Naive thymus-derived CD4-positive, alpha-beta T cell (primary cell): ENCODE measurements around the gene ADARB1. TPM values are rescaled to one million over a fixed set of nuclear protein-coding genes. Genes with fewer than 3 reads are reported as not detected.

Experiments used
- ATAC-seq: fragments of 150-1000 bp; cut with Tn5 transposase; 2 replicates; pipeline ENCODE4 v1.10.0; 2021; ENCODE audit warnings: mild to moderate bottlenecking, moderate library complexity
- CTCF ChIA-PET: fragments of 350-600 bp; sonication (Branson Sonifier 250); formaldehyde crosslinking; loops from one replicate; lab custom pipeline; 2021; ENCODE audit warnings: antibody characterized with exemption; lab: Charles Lee
- POLR2A ChIA-PET: fragments of 350-600 bp; sonication (Branson Sonifier 250); formaldehyde crosslinking; loops from one replicate; lab custom pipeline; 2021; ENCODE audit warnings: antibody characterized with exemption, inconsistent platforms; lab: Charles Lee
- DNase-seq, 9 donors: peaks; one replicate each; pipeline versions ENCODE4 v3.0.0 to v3.0.0-alpha.2; 2020 to 2022; ENCODE audit warnings: mixed read lengths in 1 of 9
- H3K27ac ChIP-seq: one replicate; pipeline ENCODE4 v1.7.0; 2013; ENCODE audit warnings: mild to moderate bottlenecking, low read depth, low read length, moderate library complexity
- H3K27me3 ChIP-seq, 2 donors: one replicate each; pipeline ENCODE4 v1.7.0; 2013; ENCODE audit warnings: low read length in 2 of 2, mild to moderate bottlenecking in 2 of 2, moderate library complexity in 2 of 2; ENCODE audit not compliant: control insufficient read depth in 2 of 2, insufficient read depth in 2 of 2
- H3K36me3 ChIP-seq, 3 experiments: 1 replicate in 2 of 3; 2 replicates in 1 of 3; pipeline ENCODE4 v1.7.0; 2013; ENCODE audit warnings: low read length in 3 of 3, mild to moderate bottlenecking in 3 of 3, moderate library complexity in 1 of 3; ENCODE audit not compliant: insufficient read depth in 3 of 3, control insufficient read depth in 2 of 3
- H3K4me1 ChIP-seq, 2 donors: one replicate each; pipeline ENCODE4 v1.7.0; 2013; ENCODE audit warnings: low read length in 2 of 2, mild to moderate bottlenecking in 2 of 2, moderate library complexity in 1 of 2; ENCODE audit not compliant: control insufficient read depth in 2 of 2, insufficient read depth in 2 of 2
- H3K4me3 ChIP-seq: 2 replicates; pipeline ENCODE4 v1.7.0; 2013; ENCODE audit warnings: mild to moderate bottlenecking, low read length
- H3K9me3 ChIP-seq, 3 experiments: 1 replicate in 2 of 3; 2 replicates in 1 of 3; pipeline ENCODE4 v1.7.0; 2013; ENCODE audit warnings: low read length in 3 of 3; ENCODE audit not compliant: control insufficient read depth in 2 of 3
- H3K27ac Mint-ChIP-seq, 9 donors: one replicate each; pipeline ENCODE4 v1.8.0; 2020 to 2022; ENCODE audit warnings: mixed read lengths in 9 of 9, mild to moderate bottlenecking in 8 of 9, moderate library complexity in 5 of 9, inconsistent platforms in 2 of 9
- H3K27me3 Mint-ChIP-seq, 5 donors: one replicate each; pipeline ENCODE4 v1.8.0; 2021 to 2022; ENCODE audit warnings: mixed read lengths in 5 of 5, mild to moderate bottlenecking in 1 of 5
- H3K36me3 Mint-ChIP-seq, 5 donors: one replicate each; pipeline ENCODE4 v1.8.0; 2020 to 2022; ENCODE audit warnings: mixed read lengths in 5 of 5, mild to moderate bottlenecking in 3 of 5, inconsistent platforms in 1 of 5
- H3K4me1 Mint-ChIP-seq, 7 donors: one replicate each; pipeline ENCODE4 v1.8.0; 2020 to 2022; ENCODE audit warnings: mixed read lengths in 7 of 7, mild to moderate bottlenecking in 3 of 7, inconsistent platforms in 1 of 7
- H3K4me3 Mint-ChIP-seq, 10 donors: one replicate each; pipeline ENCODE4 v1.8.0; 2020 to 2022; ENCODE audit warnings: mild to moderate bottlenecking in 10 of 10, mixed read lengths in 10 of 10, moderate library complexity in 6 of 10, inconsistent platforms in 2 of 10
- H3K9me3 Mint-ChIP-seq, 11 donors: one replicate each; pipeline ENCODE4 v1.8.0; 2020 to 2022; ENCODE audit warnings: mixed read lengths in 11 of 11, mild to moderate bottlenecking in 4 of 11, inconsistent platforms in 1 of 11, moderate library complexity in 1 of 11
- intact Hi-C, 2 donors: fragments of 100-400 bp; cut with micrococcal nuclease; formaldehyde crosslinking; loops; one replicate each; pipeline ENCODE4 v1.15.1; 2023
- polyA plus RNA-seq, 2 donors: library from polyadenylated mRNA; unstranded; fragments of 300-500 nt; fragmentation: Illumina TruSeq; gene quantifications; one replicate each; pipeline ENCODE4 v1.2.3, GENCODE V29; 2021
- total RNA-seq, 6 experiments: library from RNA in 5 of 6; stranded (reverse) in 5 of 6; gene quantifications; 1 replicate in 5 of 6; 2 replicates in 1 of 6; pipeline ENCODE4 v1.2.3 and lab custom pipeline; 2021 to 2026

Gene ADARB1
- total and polyA plus RNA-seq, 7 experiments from 2014 or later = 6.2 to 52.2 (median 38.4) TPM

GRCh38 chr21:45211661-45212060 lies 137.3 kb downstream of the ADARB1 start:
- CTCF ChIA-PET = no interaction called here
- H3K4me3 Mint-ChIP-seq = no peak overlapping the region
- peaks cover 0 to 6% of the 10 kb centered on the region in 2 donors for H3K4me1 ChIP-seq
- H3K27ac ChIP-seq = no peak overlapping the region
- POLR2A ChIA-PET = no interaction called here
- H3K9me3 Mint-ChIP-seq = peaks cover 0 to 8% (median 3%) of the 10 kb centered on the region in 11 donors
- intact Hi-C loops = no loop called here
- no peaks in the 10 kb centered on the region for H3K27me3 Mint-ChIP-seq
- peaks cover 0 to 45% (median 0%) of the 10 kb centered on the region in 3 experiments for H3K36me3 ChIP-seq
- no peaks in the 10 kb centered on the region for H3K27me3 ChIP-seq
- no peak overlapping the region for H3K4me3 ChIP-seq
- ATAC-seq = no peak
- H3K9me3 ChIP-seq = no peaks in the 10 kb centered on the region
- H3K36me3 Mint-ChIP-seq = peaks cover 6 to 89% (median 62%) of the 10 kb centered on the region in 5 donors
- peak overlapping the region in 1 of 9 donors; percentile 25 for H3K27ac Mint-ChIP-seq
- no peak for DNase-seq
- peaks cover 0 to 24% (median 0%) of the 10 kb centered on the region in 7 donors for H3K4me1 Mint-ChIP-seq

- ChIA-PET CTCF (interaction anchor here (0.6 kb wide), 1 partner anchor 226 kb away, joined by 3 read pairs; no protein-coding TSS in a partner anchor), POLR2A (no interaction called here)
- H3K27me3 ChIP-seq = no peaks in the 10 kb centered on the region
Measured at GRCh38 chr21:45213392-45213791, 139.0 kb downstream of the ADARB1 start.

GRCh38 chr21:45215213-45215612 lies 140.8 kb downstream of the ADARB1 start:
- Mint-ChIP-seq H3K36me3 (peaks cover 10 to 93% (median 61%) of the 10 kb centered on the region in 5 donors), H3K4me1 (peaks cover 0 to 9% (median 0%) of the 10 kb centered on the region in 7 donors), H3K27ac (no peak overlapping the region), H3K9me3 (peaks cover 0 to 22% (median 7%) of the 10 kb centered on the region in 11 donors), H3K4me3 (no peak overlapping the region), H3K27me3 (no peaks in the 10 kb centered on the region)
- intact Hi-C loops = no loop called here
- Histone ChIP-seq H3K27me3 (no peaks in the 10 kb centered on the region), H3K27ac (no peak overlapping the region), H3K9me3 (no peaks in the 10 kb centered on the region), H3K36me3 (peaks cover 0 to 31% (median 0%) of the 10 kb centered on the region in 3 experiments), H3K4me1 (no peaks in the 10 kb centered on the region), H3K4me3 (no peak overlapping the region)
- ATAC-seq (no peak), DNase-seq (no peak)
- ChIA-PET POLR2A (no interaction called here), CTCF (interaction anchor here (0.7 kb wide), 1 partner anchor 9 kb away, joined by 3 read pairs; no protein-coding TSS in a partner anchor)

More at GRCh38 chr21:45213392-45213791, 139.0 kb downstream of the ADARB1 start:
- Histone ChIP-seq H3K4me1 (peaks cover 0 to under 1% of the 10 kb centered on the region in 2 donors), H3K27ac (no peak overlapping the region), H3K36me3 (peaks cover 0 to 32% (median 0%) of the 10 kb centered on the region in 3 experiments), H3K4me3 (no peak overlapping the region), H3K9me3 (no peaks in the 10 kb centered on the region)
- Mint-ChIP-seq H3K27ac (no peak overlapping the region), H3K9me3 (peaks cover 0 to 22% (median 7%) of the 10 kb centered on the region in 11 donors), H3K36me3 (peaks cover 13 to 96% (median 74%) of the 10 kb centered on the region in 5 donors), H3K4me1 (peaks cover 0 to 17% (median 2%) of the 10 kb centered on the region in 7 donors), H3K27me3 (no peaks in the 10 kb centered on the region), H3K4me3 (no peak overlapping the region)
- DNase-seq (no peak), ATAC-seq (no peak)
- intact Hi-C loops = no loop called here

- Histone ChIP-seq H3K27me3 (no peaks in the 10 kb centered on the region), H3K36me3 (peaks cover 0 to 37% (median 6%) of the 10 kb centered on the region in 3 experiments), H3K4me1 (no peaks in the 10 kb centered on the region), H3K9me3 (no peaks in the 10 kb centered on the region), H3K27ac (no peak overlapping the region), H3K4me3 (no peak overlapping the region)
- peaks cover 0 to 22% (median 7%) of the 10 kb centered on the region in 11 donors for H3K9me3 Mint-ChIP-seq
- peaks cover 0 to 9% (median 0%) of the 10 kb centered on the region in 7 donors for H3K4me1 Mint-ChIP-seq
- H3K36me3 Mint-ChIP-seq = peaks cover 10 to 94% (median 54%) of the 10 kb centered on the region in 5 donors
- H3K27ac Mint-ChIP-seq = no peak overlapping the region
- POLR2A ChIA-PET = no interaction called here
- ATAC-seq = no peak
- CTCF ChIA-PET = interaction anchor here (0.9 kb wide), 1 partner anchor 79 kb away, joined by 3 read pairs; no protein-coding TSS in a partner anchor
- no peak for DNase-seq
- no peak overlapping the region for H3K4me3 Mint-ChIP-seq
- intact Hi-C loops = no loop called here
- H3K27me3 Mint-ChIP-seq = no peaks in the 10 kb centered on the region
Measured at GRCh38 chr21:45217010-45217409, 142.6 kb downstream of the ADARB1 start.

- Mint-ChIP-seq H3K27ac (no peak overlapping the region), H3K4me1 (peaks cover under 1 to 9% (median 5%) of the 10 kb centered on the region in 7 donors), H3K9me3 (peaks cover 0 to 22% (median 7%) of the 10 kb centered on the region in 11 donors), H3K36me3 (peaks cover 14 to 82% (median 37%) of the 10 kb centered on the region in 5 donors), H3K4me3 (no peak overlapping the region), H3K27me3 (no peaks in the 10 kb centered on the region)
- Histone ChIP-seq H3K27ac (no peak overlapping the region), H3K27me3 (no peaks in the 10 kb centered on the region), H3K9me3 (no peaks in the 10 kb centered on the region), H3K4me3 (no peak overlapping the region), H3K4me1 (no peaks in the 10 kb centered on the region), H3K36me3 (peaks cover 0 to 49% (median 8%) of the 10 kb centered on the region in 3 experiments)
- ChIA-PET CTCF (no interaction called here), POLR2A (interaction anchor here (0.7 kb wide), 2 partner anchors 427 to 504 kb away, joined by 3 read pairs; no protein-coding TSS in a partner anchor)
- DNase-seq (no peak), ATAC-seq (no peak)
- intact Hi-C loops = no loop called here
Measured at GRCh38 chr21:45219517-45219916, 145.1 kb downstream of the ADARB1 start.

- H3K36me3 ChIP-seq = peaks cover 0 to 49% (median 8%) of the 10 kb centered on the region in 3 experiments
- POLR2A ChIA-PET = interaction anchor here (0.7 kb wide), 2 partner anchors 426 to 504 kb away, joined by 3 read pairs; no protein-coding TSS in a partner anchor
- no peaks in the 10 kb centered on the region for H3K9me3 ChIP-seq
- no peak overlapping the region for H3K4me3 ChIP-seq
- Mint-ChIP-seq H3K4me1 (peaks cover 5 to 13% (median 6%) of the 10 kb centered on the region in 7 donors), H3K27ac (no peak overlapping the region), H3K27me3 (no peaks in the 10 kb centered on the region), H3K36me3 (peaks cover 14 to 77% (median 31%) of the 10 kb centered on the region in 5 donors), H3K9me3 (peaks cover 0 to 22% (median 7%) of the 10 kb centered on the region in 11 donors), H3K4me3 (no peak overlapping the region)
- intact Hi-C loops = no loop called here
- H3K4me1 ChIP-seq = peaks cover 0 to 5% of the 10 kb centered on the region in 2 donors
- no peak for DNase-seq
- CTCF ChIA-PET = no interaction called here
- no peak for ATAC-seq
- no peak overlapping the region for H3K27ac ChIP-seq
- H3K27me3 ChIP-seq = no peaks in the 10 kb centered on the region
Measured at GRCh38 chr21:45220071-45220481, 145.7 kb downstream of the ADARB1 start.
